ENCODE measurements around the gene GINS1. TPM values are rescaled to one million over a fixed set of nuclear protein-coding genes. Genes with fewer than 3 reads are reported as not detected.

GINS1 gene
- total RNA-seq, result 0.46 TPM
- long read RNA-seq, result 0 reads

- DNase-seq (peak; percentile 90), ATAC-seq (ENCODE audit: poor library complexity) (peak; percentile 98)
- intact Hi-C loops (cut with DNase I), result no loop called here
These were observed at the start of gene GINS1 for GRCh38 chr20:25407311-25408169. Gene GINS1, plus strand, starts transcription at chr20:25407673. Its CDS starts 148 bp downstream, at chr20:25407821.

DNA sequence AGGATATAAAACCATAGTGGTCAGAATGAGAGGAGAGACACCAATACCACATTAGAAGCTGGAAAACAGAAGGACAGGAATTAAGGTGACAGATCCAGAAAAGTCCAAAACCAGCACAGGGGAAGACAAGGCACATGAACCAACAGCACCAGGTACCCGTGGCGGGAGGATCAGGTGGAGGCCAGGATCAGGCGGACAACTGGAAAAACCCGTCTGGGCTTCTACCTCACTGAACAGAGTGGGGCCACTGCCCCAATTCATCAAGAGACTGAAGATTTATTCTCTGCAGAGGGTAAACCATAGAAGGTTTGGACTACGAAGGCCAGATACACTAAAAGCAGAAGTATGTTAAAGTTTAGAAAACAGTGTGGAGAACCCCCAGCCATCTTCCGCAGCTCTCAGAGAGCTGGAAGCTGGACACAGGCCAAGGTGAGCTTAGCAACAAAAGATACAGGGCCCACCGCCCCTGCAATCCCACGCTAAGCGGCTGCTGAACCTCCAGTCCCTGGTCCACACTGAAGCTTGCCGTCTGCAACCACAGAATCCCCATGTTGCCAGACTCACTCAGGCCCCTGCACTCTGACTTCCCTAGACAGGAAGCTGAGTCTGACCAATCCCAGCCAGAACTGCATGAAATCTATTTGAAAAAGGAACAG is 46.7 kb upstream of the GINS1 start:
- DNase-seq (no peak), ATAC-seq (ENCODE audit: poor library complexity) (peak; percentile 31)
- intact Hi-C loops (cut with DNase I), result no loop called here

- intact Hi-C loops (cut with DNase I), result no loop called here
- ATAC-seq (ENCODE audit: poor library complexity) (no peak), DNase-seq (no peak)
These were observed 46.2 kb upstream of the GINS1 start for GRCh38 chr20:25361287-25361683.

GRCh38 chr20:25364180-25364788 is 43.2 kb upstream of the GINS1 start:
- DNase-seq, result no peak
- ATAC-seq (ENCODE audit: poor library complexity), result no peak
- intact Hi-C loops (cut with DNase I), result no loop called here

GRCh38 chr20:25364879-25365699 is 42.4 kb upstream of the GINS1 start:
- no peak for ATAC-seq (ENCODE audit: poor library complexity)
- DNase-seq, result no peak
- intact Hi-C loops (cut with DNase I), result no loop called here

GRCh38 chr20:25368526-25368925 is 38.9 kb upstream of the GINS1 start:
- DNase-seq, result no peak
- intact Hi-C loops (cut with DNase I), result no loop called here
- ATAC-seq (ENCODE audit: poor library complexity), result no peak

GRCh38 chr20:25368976-25369375 is 38.5 kb upstream of the GINS1 start:
- DNase-seq (no peak), ATAC-seq (ENCODE audit: poor library complexity) (no peak)
- intact Hi-C loops (cut with DNase I), result no loop called here

DNA sequence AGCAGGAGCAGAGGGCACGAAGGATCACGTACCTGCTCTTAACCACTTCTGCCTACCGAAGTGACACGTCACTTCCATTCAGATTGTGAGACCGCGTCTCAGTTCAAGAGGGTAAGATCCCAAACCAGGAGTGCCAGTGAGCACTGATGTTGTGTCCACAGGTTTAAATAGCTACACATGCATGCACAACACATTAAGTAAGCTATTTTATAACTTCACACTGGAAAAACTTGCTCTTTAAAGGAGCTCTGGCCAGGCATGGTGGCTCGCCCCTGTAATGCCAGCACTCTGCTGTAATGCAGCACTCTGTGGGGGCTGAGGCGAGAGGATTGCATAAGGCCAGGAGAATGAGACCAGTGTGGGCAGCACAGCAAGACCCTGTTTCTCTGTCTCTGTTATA is 37.9 kb upstream of the GINS1 start:
- intact Hi-C loops (cut with DNase I), result no loop called here
- ATAC-seq (ENCODE audit: poor library complexity), result no peak
- no peak for DNase-seq

DNA sequence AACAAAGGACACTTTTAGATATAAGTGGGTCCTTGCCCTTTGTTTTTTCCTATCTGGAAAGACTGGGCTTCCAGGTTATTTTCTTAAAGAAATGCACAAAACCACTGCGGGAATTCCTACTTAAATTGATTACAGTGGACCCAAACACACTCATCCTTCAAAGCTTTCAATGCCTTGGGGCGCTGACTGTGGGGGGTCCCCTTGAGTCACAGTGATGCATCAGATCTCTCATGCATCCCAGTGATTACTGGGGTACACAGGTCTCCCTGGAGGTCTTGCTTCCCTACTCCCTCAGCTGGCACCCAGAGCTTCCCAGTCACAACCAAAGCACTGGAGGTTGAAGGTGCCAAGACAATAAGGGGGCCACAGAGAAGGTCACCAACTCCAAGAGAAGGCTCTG is 37.5 kb upstream of the GINS1 start:
- ATAC-seq (ENCODE audit: poor library complexity) (no peak), DNase-seq (no peak)
- intact Hi-C loops (cut with DNase I), result no loop called here

- intact Hi-C loops (cut with DNase I), result no loop called here
- no peak for DNase-seq
- ATAC-seq (ENCODE audit: poor library complexity), result no peak
These were observed 34.7 kb upstream of the GINS1 start for GRCh38 chr20:25372584-25373336.

- no peak for ATAC-seq (ENCODE audit: poor library complexity)
- intact Hi-C loops (cut with DNase I), result no loop called here
These were observed 32.6 kb upstream of the GINS1 start for GRCh38 chr20:25374842-25375241.

DNA sequence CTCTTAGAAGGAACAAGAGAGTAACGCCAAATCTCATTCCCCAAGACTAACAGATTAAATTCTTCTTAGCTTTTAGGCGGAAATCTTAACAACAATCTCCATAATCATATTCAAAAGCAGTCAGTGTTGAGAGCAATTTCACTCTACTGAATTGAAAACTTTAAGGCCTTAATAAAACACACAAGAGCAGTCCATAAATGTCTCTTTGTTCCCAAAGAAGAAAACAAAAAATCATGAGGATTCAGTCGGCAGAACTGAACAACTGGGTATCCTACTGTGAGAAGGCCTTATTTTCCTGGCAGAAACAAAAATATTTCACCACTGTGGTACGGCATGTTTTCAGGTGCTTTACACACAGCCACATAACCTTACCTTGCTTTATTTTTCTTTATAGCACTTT is 31.2 kb upstream of the GINS1 start:
- intact Hi-C loops (cut with DNase I), result no loop called here
- ATAC-seq (ENCODE audit: poor library complexity) (no peak), DNase-seq (no peak)

More at GRCh38 chr20:25374842-25375241, 32.6 kb upstream of the GINS1 start:
- no peak for DNase-seq

DNA sequence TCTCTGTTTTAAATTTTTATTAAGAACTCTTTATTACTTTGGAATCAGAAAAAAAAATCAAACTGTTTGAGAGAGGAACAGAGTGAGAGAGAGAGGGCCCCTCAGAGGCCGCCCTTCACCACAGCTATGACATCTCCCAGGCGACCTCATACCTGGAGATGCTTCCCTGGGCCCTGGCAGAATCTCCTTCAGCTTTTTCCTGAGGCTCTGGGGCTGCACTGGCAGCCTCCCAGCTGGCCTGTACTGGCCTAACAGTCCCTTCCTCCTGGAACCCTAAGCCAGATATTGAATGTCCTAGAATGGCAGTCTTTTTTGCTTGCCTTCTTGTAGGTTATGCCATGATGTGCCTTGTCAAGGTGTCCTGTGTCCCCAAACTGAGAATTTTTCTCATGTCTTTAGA is 30.6 kb upstream of the GINS1 start:
- peak; percentile 20 for ATAC-seq (ENCODE audit: poor library complexity)
- DNase-seq, result no peak
- intact Hi-C loops (cut with DNase I), result no loop called here

DNA sequence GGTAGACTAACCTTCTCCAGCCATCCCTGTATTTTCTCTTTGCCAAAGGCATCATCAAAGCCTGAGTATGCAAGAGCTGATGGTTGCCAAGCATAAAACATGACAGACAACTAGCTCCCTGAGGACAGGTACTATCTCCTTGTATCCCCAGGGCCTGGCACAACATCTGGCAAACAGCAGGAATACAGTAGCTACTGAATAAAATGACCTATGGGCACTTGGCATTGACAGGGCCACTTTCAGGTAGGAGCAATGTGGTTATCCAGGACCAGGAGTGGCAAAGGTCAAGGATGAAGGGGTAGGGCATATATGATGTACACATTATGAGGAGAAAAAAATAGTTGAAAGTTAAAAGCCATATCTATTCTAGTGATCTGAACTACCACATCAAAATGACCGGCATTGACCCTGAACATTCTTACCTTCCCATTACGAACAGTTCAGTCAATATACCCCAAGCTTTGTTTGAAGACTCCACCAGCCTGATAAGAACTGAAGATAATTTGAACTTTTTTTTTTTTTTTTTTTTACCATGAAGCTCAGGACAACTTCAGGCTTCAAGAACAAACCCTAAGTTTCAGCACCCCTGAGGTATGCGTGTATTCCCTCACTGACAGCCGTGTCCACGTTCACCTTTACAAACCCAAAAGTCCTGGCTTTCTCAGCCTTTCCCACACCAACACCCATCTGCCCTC is 29.1 kb upstream of the GINS1 start:
- no peak for DNase-seq
- no peak for ATAC-seq (ENCODE audit: poor library complexity)
- intact Hi-C loops (cut with DNase I), result no loop called here

DNA sequence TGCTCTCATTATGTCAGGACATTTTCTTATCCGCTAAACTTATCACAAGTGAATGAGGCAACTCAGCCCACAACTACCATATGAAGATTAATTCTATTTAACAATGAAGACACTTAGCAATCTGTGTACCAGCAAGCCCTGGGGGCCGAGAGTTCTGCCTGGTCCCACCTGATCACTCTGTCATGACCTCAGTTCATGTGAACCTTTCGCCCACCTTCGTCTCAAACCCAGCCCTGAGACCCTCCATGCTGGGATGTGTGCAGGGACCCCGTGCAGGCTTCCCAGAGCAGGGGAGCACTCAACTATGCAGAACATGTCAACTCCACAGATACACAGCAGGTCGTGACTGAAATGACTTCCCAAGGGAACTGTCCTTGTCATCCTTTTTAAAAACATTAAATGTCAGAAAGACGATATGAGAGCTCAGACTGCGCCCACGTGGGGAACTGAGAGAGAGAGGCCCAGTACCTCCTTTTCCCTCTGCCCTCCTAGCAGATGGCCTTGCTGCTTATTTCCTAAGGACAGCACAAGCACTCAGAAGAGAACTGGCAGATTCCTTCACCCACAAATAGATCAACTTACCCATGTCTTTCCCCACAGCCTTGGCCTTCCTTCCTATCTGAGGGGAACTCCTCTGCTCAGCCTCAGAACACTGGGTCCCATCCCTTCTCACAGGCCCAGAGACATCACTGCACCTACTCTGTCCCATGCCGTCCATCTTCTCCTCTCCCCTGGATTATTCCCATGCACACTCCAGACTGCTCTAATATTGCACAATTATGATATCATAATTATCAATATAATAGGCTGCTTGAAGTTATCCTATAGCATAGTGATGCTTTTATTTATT is 28.4 kb upstream of the GINS1 start:
- intact Hi-C loops (cut with DNase I), result no loop called here
- no peak for ATAC-seq (ENCODE audit: poor library complexity)
- no peak for DNase-seq

DNA sequence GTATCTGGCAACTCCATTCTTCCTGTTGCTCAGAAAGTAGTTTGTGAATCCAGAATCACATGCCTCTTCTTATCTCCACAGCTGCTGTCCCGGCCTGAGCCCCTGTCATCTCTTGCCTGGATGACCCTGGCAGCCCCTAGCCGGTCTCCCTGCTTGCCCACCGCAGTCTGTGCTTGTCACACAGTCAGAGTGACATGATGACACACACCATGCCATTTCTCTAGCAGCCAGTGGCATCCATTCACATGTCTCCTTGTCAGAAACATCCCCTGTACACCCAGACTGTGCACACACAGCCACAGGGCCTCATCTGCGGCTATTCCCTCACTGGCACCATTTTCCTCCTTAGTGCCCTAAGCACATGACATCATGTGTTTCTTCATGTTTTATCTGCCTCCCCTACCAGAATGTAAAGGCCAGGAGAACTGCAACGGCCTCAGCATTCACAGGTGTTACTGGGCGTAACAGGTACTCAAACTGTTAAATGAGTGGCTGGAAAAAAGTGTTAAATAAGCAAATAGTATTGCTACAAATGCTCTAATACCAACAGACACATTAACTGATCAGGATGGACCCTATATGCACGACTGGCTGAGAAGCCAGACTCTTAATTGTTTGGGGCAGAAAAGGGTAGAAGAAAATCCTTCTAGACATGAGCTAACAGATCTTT is 26.4 kb upstream of the GINS1 start:
- intact Hi-C loops (cut with DNase I), result no loop called here
- DNase-seq (no peak), ATAC-seq (ENCODE audit: poor library complexity) (no peak)
